Stromal cell of bone marrow (primary cell): ENCODE measurements around the gene CTNND2.

Source experiments
- DNase-seq: peaks from one replicate; pipeline ENCODE4 v3.0.0-alpha.2; 2012; ENCODE audit warnings: low read depth

The CTNND2 gene

DNA sequence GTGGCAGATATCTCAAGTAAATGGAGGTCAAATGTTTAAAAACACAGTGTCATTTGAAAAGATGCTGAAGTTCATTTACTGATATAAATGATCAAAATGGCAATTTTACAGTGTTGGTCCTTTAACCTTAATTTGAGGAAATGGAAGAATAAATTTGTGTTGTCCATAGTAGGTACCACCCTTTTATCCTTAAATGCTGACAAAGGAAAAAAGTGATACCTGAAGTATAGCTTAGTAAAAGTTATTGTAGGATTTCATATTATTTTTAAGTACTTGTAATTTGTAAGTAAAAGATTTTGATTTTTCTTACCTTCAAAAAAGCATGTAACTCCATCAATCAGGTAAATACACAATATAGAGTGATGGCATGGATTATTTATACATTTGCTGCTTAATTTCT is 976.6 kb downstream of the CTNND2 start:
- DNase-seq, result no peak

DNA sequence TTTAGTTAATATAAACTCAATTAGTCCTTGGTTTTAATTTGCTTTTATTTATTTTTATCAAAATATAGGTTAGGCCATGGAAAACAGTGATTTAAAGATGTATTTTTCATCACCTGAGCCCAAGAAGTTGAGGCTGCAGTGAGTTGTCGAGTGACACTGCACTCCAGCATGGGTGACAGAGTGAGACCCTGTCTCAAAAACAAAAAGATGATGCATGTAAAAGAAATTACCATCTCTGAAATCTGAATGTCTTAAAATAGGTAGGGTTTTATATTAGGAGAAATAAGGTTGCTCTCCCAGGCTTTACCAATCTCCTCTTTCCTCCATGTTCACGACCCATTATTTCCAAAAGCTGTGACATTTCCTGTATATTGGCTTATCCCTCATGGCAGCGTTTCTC is 980.9 kb downstream of the CTNND2 start:
- no peak for DNase-seq
